Astrocyte (in vitro differentiated cells and primary cell): ENCODE results near the gene BACH2. TPM values are rescaled to one million over a fixed set of nuclear protein-coding genes. Genes with fewer than 3 reads are reported as not detected.
A peak's percentile ranks its signal among the peaks of the same experiment; 100 is the strongest.

Source experiments
- DNase-seq: peaks from one replicate; pipeline ENCODE4 v3.0.0-alpha.2; 2010; ENCODE audit warnings: low read depth
- FAIRE-seq: peaks from 2 replicates; lab custom pipeline; 2011; peaks lifted over from hg19 to GRCh38; lab: Jason Lieb, UNC
- H2AFZ ChIP-seq: 2 replicates; pipeline ENCODE4 v1.6.0; 2012; ENCODE audit warnings: low read depth, low read length, inconsistent platforms
- H3K27ac ChIP-seq: 2 replicates; pipeline ENCODE4 v1.5.1; 2011; ENCODE audit warnings: low read depth, low read length, inconsistent platforms
- H3K27me3 ChIP-seq: 2 replicates; pipeline ENCODE4 v1.6.0; 2011; ENCODE audit warnings: low read length, inconsistent platforms; ENCODE audit not compliant: insufficient read depth
- H3K36me3 ChIP-seq: 2 replicates; pipeline ENCODE4 v1.5.1; 2011; ENCODE audit warnings: low read length, inconsistent platforms; ENCODE audit not compliant: insufficient read depth
- H3K4me1 ChIP-seq: 2 replicates; pipeline ENCODE4 v1.5.1; 2011; ENCODE audit warnings: low read length, inconsistent platforms; ENCODE audit not compliant: insufficient read depth
- H3K4me2 ChIP-seq: 2 replicates; pipeline ENCODE4 v1.6.0; 2012; ENCODE audit warnings: low read length, inconsistent platforms
- H3K4me3 ChIP-seq: 2 replicates; pipeline ENCODE4 v1.5.1; 2011; ENCODE audit warnings: low read depth, mild to moderate bottlenecking, low read length, inconsistent platforms; ENCODE audit not compliant: insufficient read depth
- H3K79me2 ChIP-seq: 2 replicates; pipeline ENCODE4 v1.6.0; 2012; ENCODE audit warnings: mild to moderate bottlenecking, low read length, inconsistent platforms; ENCODE audit not compliant: insufficient read depth
- H3K9ac ChIP-seq: 2 replicates; pipeline ENCODE4 v1.6.0; 2012; ENCODE audit warnings: mild to moderate bottlenecking, low read length, inconsistent platforms
- H3K9me3 ChIP-seq: 2 replicates; pipeline ENCODE4 v1.5.1; 2012; ENCODE audit warnings: low read depth, mild to moderate bottlenecking, low read length, inconsistent platforms; ENCODE audit not compliant: insufficient read depth
- H4K20me1 ChIP-seq: 2 replicates; pipeline ENCODE4 v1.6.0; 2012; ENCODE audit warnings: low read length, inconsistent platforms; ENCODE audit not compliant: insufficient read depth
- H3K27ac Mint-ChIP-seq: one replicate; pipeline ENCODE4 v1.8.0; 2021; ENCODE audit warnings: mild to moderate bottlenecking, mixed read lengths; ENCODE audit not compliant: unreplicated experiment
- H3K27me3 Mint-ChIP-seq: one replicate; pipeline ENCODE4 v1.8.0; 2021; ENCODE audit warnings: low read depth, mixed read lengths; ENCODE audit not compliant: unreplicated experiment
- H3K36me3 Mint-ChIP-seq: one replicate; pipeline ENCODE4 v1.8.0; 2021; ENCODE audit warnings: low read depth, mixed read lengths; ENCODE audit not compliant: unreplicated experiment
- H3K4me1 Mint-ChIP-seq: one replicate; pipeline ENCODE4 v1.8.0; 2021; ENCODE audit warnings: low read depth, mixed read lengths; ENCODE audit not compliant: unreplicated experiment
- H3K4me3 Mint-ChIP-seq: one replicate; pipeline ENCODE4 v1.8.0; 2021; ENCODE audit warnings: mild to moderate bottlenecking, moderate library complexity, mixed read lengths; ENCODE audit not compliant: unreplicated experiment
- H3K9me3 Mint-ChIP-seq: one replicate; pipeline ENCODE4 v1.8.0; 2021; ENCODE audit warnings: mild to moderate bottlenecking, mixed read lengths; ENCODE audit not compliant: unreplicated experiment
- EZH2 ChIP-seq: IDR thresholded peaks from 2 replicates; pipeline ENCODE4 v1.6.1; 2012; ENCODE audit warnings: mild to moderate bottlenecking, low read length, inconsistent platforms; ENCODE audit not compliant: insufficient read depth
- total RNA-seq: library from RNA; stranded (reverse); gene quantifications from 2 replicates; pipeline ENCODE4 v1.2.1, GENCODE V29; 2021
- TF ChIP-seq, protein P1 (sequence below): IDR thresholded peaks from 2 replicates; pipeline ENCODE4 v1.5.1; 2011; ENCODE audit warnings: low read depth, mild to moderate bottlenecking, inconsistent platforms, low read length, moderate library complexity; ENCODE audit not compliant: insufficient read depth

The BACH2 gene
- total RNA-seq, 1 donor from 2014 or later = 17.5 TPM

DNA sequence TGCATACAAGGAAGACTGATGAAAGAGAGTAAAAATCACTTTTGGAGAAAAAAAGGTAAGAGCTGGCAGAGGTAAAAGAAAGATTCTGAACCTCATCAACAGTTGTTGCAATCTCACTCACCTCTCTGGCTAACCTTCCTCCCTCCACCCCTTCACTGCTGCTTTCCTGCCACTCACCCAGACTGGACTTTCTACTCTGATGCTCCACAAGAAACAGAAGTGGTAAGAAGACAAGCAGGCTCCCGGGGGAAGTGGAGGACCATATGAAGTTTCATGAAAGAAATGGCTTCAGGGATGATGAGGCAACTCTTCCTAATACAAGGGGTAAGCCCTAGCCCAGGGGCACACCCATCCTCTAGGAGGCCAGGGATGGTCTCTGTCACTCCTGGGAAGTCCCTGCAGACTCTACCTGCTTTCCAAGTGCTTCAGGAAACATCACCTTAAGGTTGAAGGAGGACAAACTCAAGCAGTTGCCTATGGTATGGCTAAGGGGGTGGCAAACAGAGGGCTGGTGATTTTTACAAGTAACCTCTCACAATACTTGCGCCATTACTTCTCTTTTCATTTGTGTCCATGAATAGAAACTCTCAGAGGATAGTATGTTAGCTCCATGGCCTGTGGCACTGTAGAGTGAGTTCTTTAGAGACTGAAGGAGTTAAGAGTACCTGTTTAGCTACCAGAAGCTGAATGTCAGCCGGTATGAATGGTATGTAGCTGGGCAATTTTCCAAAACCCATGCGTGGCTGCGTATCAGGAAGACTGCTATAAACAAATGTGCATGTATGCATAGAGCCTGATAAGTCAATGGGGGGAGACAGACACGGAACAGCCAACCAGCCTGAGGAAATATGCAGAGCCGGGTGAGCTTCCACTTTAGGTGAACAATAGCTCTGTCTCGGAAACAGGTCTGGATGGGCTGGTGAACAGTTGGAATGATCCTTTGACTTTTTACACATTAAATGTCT is 112.0 kb downstream of the BACH2 start:
- H3K9me3 Mint-ChIP-seq = no peaks in the 10 kb centered on the region
- peak overlapping the region; percentile 63 for H3K27ac Mint-ChIP-seq
- Histone ChIP-seq H3K9me3 (no peaks in the 10 kb centered on the region), H4K20me1 (no peaks in the 10 kb centered on the region), H3K4me2 (peak overlapping the region; percentile 17), H3K9ac (no peak overlapping the region), H3K4me3 (no peak overlapping the region), H3K4me1 (peaks cover 9% of the 10 kb centered on the region), H3K36me3 (no peaks in the 10 kb centered on the region), H2AFZ (no peak overlapping the region), H3K27me3 (no peaks in the 10 kb centered on the region), H3K79me2 (no peaks in the 10 kb centered on the region), H3K27ac (no peak overlapping the region)
- TF ChIP-seq EZH2 = no peak
- TF ChIP-seq, protein P1, sequence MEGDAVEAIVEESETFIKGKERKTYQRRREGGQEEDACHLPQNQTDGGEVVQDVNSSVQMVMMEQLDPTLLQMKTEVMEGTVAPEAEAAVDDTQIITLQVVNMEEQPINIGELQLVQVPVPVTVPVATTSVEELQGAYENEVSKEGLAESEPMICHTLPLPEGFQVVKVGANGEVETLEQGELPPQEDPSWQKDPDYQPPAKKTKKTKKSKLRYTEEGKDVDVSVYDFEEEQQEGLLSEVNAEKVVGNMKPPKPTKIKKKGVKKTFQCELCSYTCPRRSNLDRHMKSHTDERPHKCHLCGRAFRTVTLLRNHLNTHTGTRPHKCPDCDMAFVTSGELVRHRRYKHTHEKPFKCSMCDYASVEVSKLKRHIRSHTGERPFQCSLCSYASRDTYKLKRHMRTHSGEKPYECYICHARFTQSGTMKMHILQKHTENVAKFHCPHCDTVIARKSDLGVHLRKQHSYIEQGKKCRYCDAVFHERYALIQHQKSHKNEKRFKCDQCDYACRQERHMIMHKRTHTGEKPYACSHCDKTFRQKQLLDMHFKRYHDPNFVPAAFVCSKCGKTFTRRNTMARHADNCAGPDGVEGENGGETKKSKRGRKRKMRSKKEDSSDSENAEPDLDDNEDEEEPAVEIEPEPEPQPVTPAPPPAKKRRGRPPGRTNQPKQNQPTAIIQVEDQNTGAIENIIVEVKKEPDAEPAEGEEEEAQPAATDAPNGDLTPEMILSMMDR = no peak
- no peak for FAIRE-seq
- H3K4me3 Mint-ChIP-seq = no peak overlapping the region
- no peaks in the 10 kb centered on the region for H3K27me3 Mint-ChIP-seq
- H3K4me1 Mint-ChIP-seq = peaks cover 27% of the 10 kb centered on the region
- DNase-seq = peak; percentile 77
- H3K36me3 Mint-ChIP-seq = peaks cover 2% of the 10 kb centered on the region

DNA sequence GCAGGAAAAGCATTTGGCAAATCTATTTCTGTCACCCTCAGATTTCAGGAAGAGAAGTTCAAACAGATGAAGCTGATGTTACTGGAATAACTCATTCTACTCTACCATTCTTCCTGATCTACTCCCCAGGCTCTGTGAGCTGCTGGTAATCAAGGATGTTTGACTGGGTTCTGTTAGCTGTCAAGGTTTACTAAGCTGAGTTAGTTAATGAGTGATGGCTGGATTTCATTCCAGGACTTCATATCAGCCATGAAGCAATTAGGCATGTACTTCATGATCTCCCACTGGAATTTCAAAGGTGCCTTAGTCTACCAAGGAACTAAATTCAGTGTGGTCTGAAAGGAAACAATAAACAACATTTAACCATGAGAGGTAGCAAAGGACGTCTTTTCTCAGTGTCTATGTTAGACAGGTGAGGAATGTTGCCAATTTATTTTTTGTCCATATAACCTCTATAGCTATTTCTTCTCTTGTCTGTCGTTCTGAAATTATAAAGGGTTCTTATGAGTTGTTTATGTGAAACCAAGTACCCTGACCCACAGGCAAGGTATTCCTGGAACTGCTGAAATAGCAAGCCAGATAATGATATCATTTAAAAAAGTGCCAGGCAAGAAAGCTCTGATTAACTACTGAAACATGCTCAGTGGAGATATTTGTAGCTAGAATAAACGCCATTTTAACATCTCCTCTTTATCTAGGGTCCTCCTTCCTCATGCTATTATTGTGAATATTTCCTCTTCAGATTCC is 112.9 kb downstream of the BACH2 start:
- Histone ChIP-seq H3K27me3 (no peaks in the 10 kb centered on the region), H2AFZ (no peak overlapping the region), H3K27ac (no peak overlapping the region), H3K4me1 (peaks cover 9% of the 10 kb centered on the region), H3K36me3 (no peaks in the 10 kb centered on the region), H3K4me3 (no peak overlapping the region), H3K79me2 (no peaks in the 10 kb centered on the region), H3K4me2 (no peak overlapping the region), H3K9ac (no peak overlapping the region), H3K9me3 (no peaks in the 10 kb centered on the region), H4K20me1 (no peaks in the 10 kb centered on the region)
- TF ChIP-seq, protein P1 = no peak
- no peak for TF ChIP-seq EZH2
- Mint-ChIP-seq H3K9me3 (no peaks in the 10 kb centered on the region), H3K27ac (peak overlapping the region; percentile 43), H3K27me3 (no peaks in the 10 kb centered on the region), H3K36me3 (peaks cover 2% of the 10 kb centered on the region), H3K4me3 (no peak overlapping the region), H3K4me1 (peaks cover 27% of the 10 kb centered on the region)
- FAIRE-seq = no peak
- DNase-seq = peak; percentile 59
